Erythroblast (primary cell): ENCODE measurements around the gene OR4D2.

Experiments used
- GATA1 ChIP-seq: IDR thresholded peaks from 2 replicates; pipeline ENCODE4 v1.6.1; 2011; ENCODE audit warnings: low read depth, mild to moderate bottlenecking, control low read depth, low read length, moderate library complexity
- POLR2A ChIP-seq: IDR thresholded peaks from 2 replicates; pipeline ENCODE4 v1.6.1; 2011; ENCODE audit warnings: mild to moderate bottlenecking, low read length

GRCh38 chr17:58192612-58193011, 25.8 kb downstream of the OR4D2 start, which contains the start of gene EPX:
- TF ChIP-seq POLR2A = no peak
- TF ChIP-seq GATA1 = no peak
